Endothelial cell of umbilical vein (primary cell): ENCODE data around the gene ABCC1.
"Not testable (repeated sequence)": the region's sequence is repeated elsewhere in the genome, so short reads cannot be mapped to it uniquely, and the experiment has no call there.

Experiments used
- CTCF ChIP-seq, 2 donors: IDR thresholded peaks; 1 replicate in 1 of 2; 2 replicates in 1 of 2; pipeline ENCODE4 v1.5.1; 2011; ENCODE audit warnings: low read length in 2 of 2, mild to moderate bottlenecking in 2 of 2, moderate library complexity in 2 of 2, control low read depth in 1 of 2, inconsistent platforms in 1 of 2, low read depth in 1 of 2; ENCODE audit not compliant: insufficient read depth in 1 of 2; ENCODE audit errors: extremely low read depth in 1 of 2
- GATA2 ChIP-seq: IDR thresholded peaks from 2 replicates; pipeline ENCODE4 v1.7.0; 2011; ENCODE audit warnings: low read depth, mild to moderate bottlenecking, moderate library complexity, mixed read lengths, low read length; ENCODE audit not compliant: insufficient read length, insufficient read depth
- POLR2A ChIP-seq: IDR thresholded peaks from 2 replicates; pipeline ENCODE4 v1.6.1; 2012; ENCODE audit warnings: low read depth, mild to moderate bottlenecking, control low read depth, low read length
- POLR2AphosphoS5 ChIP-seq: IDR thresholded peaks from 2 replicates; pipeline ENCODE4 v1.6.1; 2012; ENCODE audit warnings: low read depth, mild to moderate bottlenecking, control low read depth, low read length, moderate library complexity; ENCODE audit not compliant: insufficient read depth

GRCh38 chr16:16153000-16153399 is 203.6 kb downstream of the ABCC1 start:
- TF ChIP-seq CTCF (IDR thresholded peaks at IDR 0.05; ENCODE audit: extremely low read depth in 1 of 2, insufficient read depth in 1 of 2, low read depth in 1 of 2, low read length in 2 of 2); POLR2AphosphoS5; POLR2A; GATA2: not testable (repeated sequence)
